ELF-1 (cell line): ENCODE data around the gene NAGPA.

ENCODE experiments used
- DNase-seq: peaks from one replicate; pipeline ENCODE4 v3.0.0-alpha.2; 2016; ENCODE audit warnings: low read depth, low spot score

NAGPA gene

GRCh38 chr16:5003211-5003610 lies 30.5 kb downstream of the NAGPA start:
- no peak for DNase-seq

GRCh38 chr16:5002699-5003143 lies 31.0 kb downstream of the NAGPA start:
- DNase-seq = no peak

GRCh38 chr16:5001986-5002385 lies 31.7 kb downstream of the NAGPA start:
- no peak for DNase-seq

DNA sequence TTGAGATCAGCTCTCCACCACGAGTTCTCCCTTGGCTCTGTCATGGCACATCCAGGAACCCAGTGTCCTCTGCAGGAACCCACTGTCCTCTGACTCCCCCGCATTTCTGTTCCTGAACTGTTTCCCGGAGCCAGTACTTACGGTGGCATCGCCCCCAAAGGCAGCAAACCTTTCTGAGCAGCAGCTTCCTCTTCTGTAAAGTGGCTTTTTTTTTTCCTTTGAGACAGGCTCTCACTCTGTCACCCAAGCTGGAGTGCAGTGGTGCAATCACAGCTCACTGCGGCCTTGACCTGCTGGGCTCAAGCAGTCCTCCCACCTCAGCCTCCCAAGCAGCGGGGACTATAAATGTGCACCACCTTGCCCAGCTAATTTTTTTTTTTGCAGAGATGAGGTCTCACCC lies 32.2 kb downstream of the NAGPA start:
- no peak for DNase-seq

DNA sequence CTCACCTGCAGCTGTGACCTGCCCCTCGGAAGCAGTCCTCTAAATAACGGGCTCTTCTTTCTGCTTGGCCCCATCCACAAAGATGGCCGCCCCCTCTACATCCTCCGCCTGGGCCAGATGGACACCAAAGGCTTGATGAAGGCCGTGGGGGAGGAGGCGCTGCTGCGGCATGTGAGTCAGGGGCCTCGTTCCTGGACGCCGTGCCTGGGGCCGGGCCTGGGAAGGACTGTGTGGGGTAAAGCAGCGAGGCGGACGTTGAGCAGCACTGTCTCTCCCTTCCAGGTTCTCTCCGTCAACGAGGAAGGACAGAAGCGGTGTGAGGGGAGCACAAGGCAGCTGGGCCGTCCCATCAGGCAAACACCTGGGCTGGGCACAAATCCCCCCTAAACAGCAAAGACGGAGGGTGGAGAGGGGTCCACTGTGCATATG lies 33.1 kb downstream of the NAGPA start:
- DNase-seq = no peak

DNA sequence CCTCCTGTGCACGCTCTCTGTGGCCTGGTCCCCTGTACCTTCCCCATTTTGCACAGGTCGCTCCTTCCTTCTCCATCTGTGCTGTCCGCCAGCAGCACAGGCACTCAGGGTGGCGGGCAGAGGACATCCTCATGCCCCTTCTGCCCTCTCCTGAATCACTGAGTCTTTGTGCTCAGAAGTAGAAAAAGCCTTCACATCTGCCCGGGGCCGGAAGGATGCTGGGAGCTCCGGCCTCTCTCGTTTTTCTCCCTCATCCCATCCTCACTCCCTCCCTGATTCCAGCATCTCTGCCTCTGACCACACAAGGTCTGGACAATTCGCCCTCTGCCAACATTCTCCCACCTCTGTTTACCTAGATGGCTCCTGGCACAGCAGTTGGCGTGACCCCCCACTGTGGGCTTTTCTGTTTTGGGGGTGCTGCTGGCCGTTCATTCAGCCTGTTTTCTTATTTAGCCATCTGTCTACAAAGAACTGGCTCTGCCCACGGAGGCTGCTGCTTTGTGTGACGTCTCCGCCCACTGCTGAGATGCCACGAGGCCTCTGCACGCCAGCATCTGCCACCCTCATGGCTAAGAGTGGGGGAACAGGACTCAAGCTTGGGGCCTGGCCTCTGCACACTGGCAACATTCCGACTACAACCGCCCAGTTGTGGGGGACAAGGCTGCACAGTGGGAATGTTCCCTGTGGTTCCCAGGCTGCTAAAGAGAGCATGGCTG lies 38.9 kb downstream of the NAGPA start:
- DNase-seq = no peak

DNA sequence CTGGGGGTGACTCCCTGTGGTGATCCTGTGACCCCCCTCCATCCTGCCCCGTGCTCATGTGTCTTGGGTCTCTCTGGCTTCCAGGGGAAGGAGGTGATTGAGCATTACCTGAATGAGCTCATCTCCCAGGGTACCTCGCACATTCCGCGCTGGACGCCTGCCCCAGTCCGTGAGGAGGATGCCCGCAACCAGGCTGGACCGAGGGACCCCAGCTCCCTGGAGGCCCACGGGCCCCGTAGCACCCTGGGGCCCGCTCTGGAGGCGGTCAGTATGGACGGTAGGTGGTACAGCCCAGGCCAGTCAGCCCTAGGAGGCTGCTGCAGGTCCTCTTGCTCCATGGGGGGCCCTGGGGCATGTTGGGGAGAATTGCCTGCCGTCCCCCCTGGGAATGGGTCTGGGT lies 42.0 kb downstream of the NAGPA start:
- DNase-seq = no peak

- DNase-seq = no peak
Measured at GRCh38 chr16:4990415-4990814, 43.3 kb downstream of the NAGPA start.

DNA sequence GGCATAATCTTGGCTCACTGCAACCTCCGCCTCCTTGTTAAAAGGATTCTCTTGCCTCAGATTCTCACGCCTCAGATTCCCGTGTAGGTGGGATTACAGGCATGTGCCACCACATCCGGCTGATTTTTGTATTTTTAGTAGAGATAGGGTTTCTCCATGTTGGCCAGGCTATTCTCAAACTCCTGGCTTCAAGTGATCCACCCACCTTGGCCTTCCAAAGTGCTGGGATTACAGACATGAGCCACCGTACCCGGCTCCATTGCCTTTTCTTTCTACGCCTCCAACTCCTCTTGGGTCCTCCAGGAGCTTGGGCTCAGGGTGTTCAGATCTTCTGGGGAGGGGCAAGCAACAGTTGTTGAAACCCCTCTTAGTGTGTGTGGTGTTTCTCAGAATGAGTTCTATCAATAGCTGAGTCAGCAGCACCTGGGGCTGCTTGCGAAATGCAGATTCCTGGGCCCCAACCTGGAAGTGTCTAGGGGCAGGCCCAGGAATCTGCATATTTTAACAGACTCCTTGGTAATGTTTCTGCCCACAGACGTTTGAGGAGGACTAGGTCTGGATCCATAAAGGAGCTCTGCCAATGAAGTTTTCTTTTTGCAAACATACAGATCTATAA lies 44.2 kb downstream of the NAGPA start:
- DNase-seq = no peak

GRCh38 chr16:4988647-4989046 lies 45.1 kb downstream of the NAGPA start:
- DNase-seq = no peak

- no peak for DNase-seq
Measured at GRCh38 chr16:4987580-4988374, 46.0 kb downstream of the NAGPA start.

DNA sequence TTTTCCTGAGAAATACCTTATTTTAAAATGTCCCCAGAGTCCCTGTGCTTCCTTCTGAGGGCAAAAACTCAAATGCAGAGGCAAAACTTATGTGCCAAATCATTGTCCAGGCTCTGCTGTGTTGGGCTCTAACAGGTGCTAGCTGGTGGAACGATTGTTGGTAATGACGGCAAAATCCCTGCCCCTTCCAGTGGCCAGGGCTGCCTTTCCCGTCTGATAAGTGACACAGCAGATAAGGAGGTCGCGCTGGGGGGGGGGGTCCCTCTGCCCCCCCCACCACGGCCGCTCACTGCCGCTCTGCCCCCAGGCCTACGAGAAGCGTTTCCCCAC lies 46.5 kb downstream of the NAGPA start:
- no peak for DNase-seq

DNA sequence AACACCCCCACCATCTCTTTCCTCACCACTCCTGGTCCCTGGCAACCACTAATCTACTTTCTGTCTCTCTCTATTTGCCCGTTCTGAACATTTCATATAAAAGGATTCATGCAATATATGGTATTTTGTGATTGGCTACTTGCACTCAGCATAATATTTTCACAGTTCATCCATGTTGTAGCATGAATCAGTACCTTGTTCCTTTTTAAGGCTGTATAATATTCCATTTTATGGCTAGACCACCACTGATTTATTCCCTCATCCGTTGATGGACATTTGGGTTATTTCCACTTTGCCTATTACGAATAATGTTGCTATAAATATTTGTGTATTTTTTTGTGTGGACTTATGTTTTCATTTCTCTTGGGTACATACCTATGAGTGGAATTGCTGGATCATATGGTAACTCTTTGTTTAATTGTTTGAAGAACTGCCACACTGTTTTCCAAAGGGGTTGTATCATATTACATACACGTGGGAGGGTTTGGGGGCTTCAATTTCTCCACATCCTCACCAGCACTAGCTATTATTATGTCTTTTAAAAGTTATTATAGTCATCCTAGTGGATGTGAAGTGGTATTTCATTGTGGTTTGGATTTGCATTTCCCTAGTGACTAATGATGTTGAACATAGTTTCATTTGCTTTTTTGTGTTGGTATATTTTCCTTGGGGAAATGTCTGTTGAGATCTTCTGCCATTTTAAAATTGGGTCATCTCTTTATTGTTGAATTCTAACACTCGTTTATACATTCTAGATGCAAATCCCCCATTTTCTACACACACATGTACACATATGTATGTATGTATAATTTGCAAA lies 49.4 kb downstream of the NAGPA start:
- no peak for DNase-seq

DNA sequence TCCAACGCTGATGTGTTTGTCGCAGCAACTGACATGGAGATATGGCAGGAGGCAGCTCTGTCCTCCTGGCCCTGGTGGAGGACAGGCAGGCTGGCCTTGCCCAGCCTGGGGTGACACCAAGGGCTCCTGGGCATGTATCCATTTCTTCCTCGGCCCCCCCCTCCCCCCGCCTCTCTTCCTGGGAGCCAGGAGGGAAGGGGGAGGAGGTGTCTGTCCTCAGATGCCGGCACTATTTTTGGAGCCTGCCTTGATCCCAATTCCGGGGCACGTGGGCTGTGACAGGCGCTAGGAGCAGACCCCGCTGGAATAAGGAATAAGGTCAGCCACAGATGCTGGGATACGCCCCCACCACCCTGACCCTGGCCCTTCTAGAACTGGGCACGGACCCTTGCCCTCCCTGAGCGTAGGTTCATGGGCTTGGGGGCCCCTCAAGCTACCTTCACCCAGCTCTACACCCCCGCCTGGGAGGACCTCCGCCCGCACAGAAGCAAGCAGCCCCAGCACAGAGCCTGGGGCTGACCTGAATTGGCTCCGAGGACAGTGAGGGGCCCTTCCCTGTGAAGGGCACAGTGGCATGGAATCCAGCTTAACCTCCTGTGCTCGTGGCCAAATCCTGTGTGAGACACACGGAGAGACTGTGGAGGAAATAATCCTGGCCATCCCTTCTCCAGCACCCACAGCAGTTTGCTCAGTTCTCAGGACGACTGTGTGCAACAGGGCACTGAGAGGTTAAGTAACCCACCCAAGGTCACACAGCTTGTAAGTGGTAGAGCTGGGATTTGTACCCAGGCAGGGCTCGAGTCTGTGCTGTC lies 51.5 kb downstream of the NAGPA start:
- DNase-seq = no peak

GRCh38 chr16:4981473-4981872 lies 52.3 kb downstream of the NAGPA start:
- no peak for DNase-seq

DNA sequence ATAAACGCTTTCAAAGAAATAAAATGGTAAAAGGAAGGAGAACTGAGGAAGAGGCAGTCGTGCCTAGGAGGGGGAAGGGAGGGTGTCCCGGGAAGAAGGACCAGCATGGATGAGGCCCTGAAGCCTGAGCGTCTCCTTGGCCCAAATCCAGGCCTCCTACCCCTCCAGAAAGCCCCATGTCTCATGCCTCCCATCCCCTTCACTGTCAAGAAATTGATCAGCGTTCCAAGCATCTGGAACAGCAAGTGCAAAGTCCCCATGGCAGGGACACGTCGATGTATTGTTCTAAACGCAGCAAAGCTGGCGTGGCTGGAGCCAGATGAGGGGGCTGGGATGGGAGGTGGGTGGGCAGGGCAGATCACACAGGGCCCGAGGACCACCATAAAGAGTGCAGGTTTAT lies 53.0 kb downstream of the NAGPA start:
- DNase-seq = no peak

DNA sequence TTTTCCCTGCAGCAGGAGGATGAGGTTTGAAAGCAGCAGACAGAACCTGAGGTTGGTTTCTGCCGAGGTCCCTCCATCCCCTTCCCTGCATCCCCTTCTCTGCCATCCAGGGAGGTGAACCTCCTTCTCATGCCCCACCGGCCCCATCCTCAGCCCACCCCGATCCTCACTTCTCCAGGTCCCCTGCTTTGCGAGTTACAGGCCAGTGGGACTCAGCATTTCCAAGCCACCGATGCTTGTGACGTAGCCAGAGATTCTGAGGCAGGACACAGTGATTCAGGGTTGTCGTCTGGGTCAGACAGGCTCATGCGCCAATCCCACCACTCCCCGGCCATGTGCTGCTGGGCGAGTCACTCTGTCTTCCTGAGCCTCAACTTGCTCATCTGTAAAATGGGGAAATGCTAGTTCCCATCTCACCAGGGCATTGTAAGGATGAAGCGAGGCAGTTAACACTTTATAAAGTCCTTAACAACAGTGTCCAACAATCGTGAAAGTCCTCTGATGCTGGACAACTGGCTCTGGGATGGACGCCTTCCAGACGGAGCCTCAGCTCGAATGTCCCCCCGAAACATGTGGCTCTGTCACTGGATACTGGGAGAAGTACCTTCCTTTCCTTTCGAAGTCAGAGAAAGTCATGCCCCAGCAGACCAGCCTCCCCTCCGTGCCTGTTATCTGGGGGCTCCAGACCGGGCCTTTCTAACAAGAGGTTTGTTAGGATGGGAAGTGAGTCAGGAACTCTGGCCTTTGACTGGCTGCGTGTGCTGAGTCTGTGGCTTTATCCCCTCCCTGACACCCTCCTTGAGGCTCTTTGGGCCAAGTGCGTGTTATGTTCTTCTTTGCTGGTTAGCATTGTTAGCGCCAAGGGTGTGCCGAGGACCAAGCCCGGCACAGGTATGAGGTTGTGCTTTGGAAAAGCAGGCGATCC lies 53.7 kb downstream of the NAGPA start:
- DNase-seq = no peak

DNA sequence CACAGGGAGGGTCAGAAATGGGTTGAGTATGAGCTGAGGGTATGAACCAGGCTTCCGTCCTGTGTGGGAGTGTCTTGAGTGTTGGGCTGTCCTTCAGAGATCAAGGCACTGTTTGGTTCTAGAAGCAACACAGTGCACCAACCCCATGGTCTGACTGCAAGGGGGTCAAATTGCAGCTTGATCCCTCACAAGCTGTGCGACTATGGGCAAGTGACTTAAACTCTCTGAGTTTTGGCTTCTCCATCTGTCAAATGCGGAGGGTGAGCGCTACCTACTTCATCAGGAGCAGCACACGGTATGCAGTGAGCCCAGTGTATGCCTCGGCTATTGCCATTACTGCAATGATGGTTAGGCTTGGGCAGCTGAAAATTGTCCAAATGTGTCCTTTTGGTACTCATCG lies 54.6 kb downstream of the NAGPA start:
- DNase-seq = no peak

DNA sequence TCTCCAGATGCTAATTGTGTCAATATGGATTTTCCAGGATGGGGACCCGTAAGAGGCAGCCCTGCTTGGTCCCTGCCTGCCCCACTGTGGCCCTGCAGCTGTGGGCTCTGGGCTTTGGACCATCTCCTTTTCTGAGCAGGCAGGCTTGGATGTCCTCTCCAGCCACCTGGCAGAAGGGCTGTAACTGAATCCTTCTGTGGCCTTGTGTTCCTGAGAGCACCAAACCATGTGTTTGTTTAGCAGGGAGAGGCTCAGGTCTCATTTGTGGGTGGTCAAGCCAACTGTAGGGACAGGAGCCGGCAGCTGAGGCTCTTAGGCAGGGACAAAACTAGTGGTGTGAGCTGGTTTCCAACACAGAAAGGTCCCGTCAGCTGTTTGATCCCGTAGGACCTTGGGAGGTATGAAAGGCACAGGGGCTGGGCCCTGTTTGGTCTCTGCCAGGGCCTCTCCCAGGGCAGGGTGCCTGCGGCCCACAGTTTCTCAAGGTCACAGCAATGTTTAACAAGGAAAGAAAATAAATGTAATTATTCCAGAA lies 57.1 kb downstream of the NAGPA start:
- DNase-seq = no peak

- no peak for DNase-seq
Measured at GRCh38 chr16:4976079-4976478, 57.7 kb downstream of the NAGPA start.
